Activated CD4-positive, alpha-beta memory T cell treated with anti-CD3 and anti-CD28 coated beads, Interleukin-2, amount 10 ng/mL, durations not matched to agents 7 days and 5 days (primary cell): ENCODE data around the gene KMT2C. TPM values are rescaled to one million over a fixed set of nuclear protein-coding genes. Genes with fewer than 3 reads are reported as not detected.
"Not testable (repeated sequence)": the region's sequence is repeated elsewhere in the genome, so short reads cannot be mapped to it uniquely, and the experiment has no call there.

Experiments used
- CTCF ChIA-PET: fragments of 350-600 bp; sonication (Branson Sonifier 250); formaldehyde crosslinking; loops from one replicate; lab custom pipeline; 2021; ENCODE audit warnings: antibody characterized with exemption, inconsistent platforms; lab: Charles Lee
- POLR2A ChIA-PET: fragments of 350-600 bp; sonication (Branson Sonifier 250); formaldehyde crosslinking; loops from one replicate; lab custom pipeline; 2021; ENCODE audit warnings: antibody characterized with exemption; lab: Charles Lee
- DNase-seq: peaks from one replicate; pipeline ENCODE4 v3.0.0-alpha.2; 2020
- H3K27ac Mint-ChIP-seq: one replicate; pipeline ENCODE4 v1.8.0; 2021; ENCODE audit warnings: mild to moderate bottlenecking, mixed read lengths
- H3K27me3 Mint-ChIP-seq: one replicate; pipeline ENCODE4 v1.8.0; 2021; ENCODE audit warnings: mixed read lengths
- H3K36me3 Mint-ChIP-seq: one replicate; pipeline ENCODE4 v1.8.0; 2021; ENCODE audit warnings: low read depth, mixed read lengths
- H3K4me1 Mint-ChIP-seq: one replicate; pipeline ENCODE4 v1.8.0; 2021; ENCODE audit warnings: mixed read lengths
- H3K4me3 Mint-ChIP-seq: one replicate; pipeline ENCODE4 v1.8.0; 2021; ENCODE audit warnings: mild to moderate bottlenecking, mixed read lengths
- H3K9me3 Mint-ChIP-seq: one replicate; pipeline ENCODE4 v1.8.0; 2021; ENCODE audit warnings: mixed read lengths
- total RNA-seq, 2 experiments: library from RNA; stranded (reverse); gene quantifications; one replicate each; pipeline ENCODE4 v1.2.3, GENCODE V29; 2021

KMT2C gene
- total RNA-seq, 2 experiments from 2014 or later = 58.9 to 63.4 TPM

- Mint-ChIP-seq H3K36me3 (peaks cover 11% of the 10 kb centered on the region), H3K4me3 (no peak overlapping the region), H3K9me3 (no peaks in the 10 kb centered on the region), H3K4me1 (peaks cover 4% of the 10 kb centered on the region), H3K27me3 (no peaks in the 10 kb centered on the region), H3K27ac (no peak overlapping the region)
- no peak for DNase-seq
- CTCF ChIA-PET = no interaction called here
- POLR2A ChIA-PET = no interaction called here
These were observed 73.5 kb downstream of the KMT2C start for GRCh38 chr7:152362128-152362926.

DNA sequence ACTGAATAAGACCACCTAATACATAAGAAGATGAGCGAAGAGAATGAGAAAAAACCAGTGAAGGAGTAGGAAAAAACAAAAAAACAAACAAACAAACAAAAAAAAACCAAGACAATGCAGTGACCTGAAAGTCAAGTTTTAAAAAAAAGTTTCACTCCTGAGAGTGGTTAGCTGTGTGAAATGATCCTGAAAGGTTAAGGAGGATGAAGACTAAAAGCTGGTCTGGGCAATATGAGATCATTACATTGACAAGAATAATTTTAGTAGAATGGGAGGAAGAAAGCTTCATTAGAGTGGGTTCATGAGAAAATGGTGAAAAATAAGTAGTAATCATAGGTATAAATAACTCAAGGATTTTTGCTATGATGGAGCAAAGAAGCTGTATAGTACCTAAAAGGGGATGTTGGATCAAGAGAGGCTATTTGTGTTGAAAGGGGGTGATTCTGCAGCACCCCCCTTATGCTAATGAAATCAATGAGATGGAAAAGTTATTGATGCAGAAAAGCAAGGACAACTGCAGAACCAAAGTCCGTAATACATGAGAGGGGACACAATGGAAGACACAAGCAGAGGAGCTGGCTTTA lies 80.2 kb downstream of the KMT2C start:
- DNase-seq = no peak
- Mint-ChIP-seq H3K36me3 (peaks cover 50% of the 10 kb centered on the region), H3K4me3 (no peak overlapping the region), H3K4me1 (peaks cover 5% of the 10 kb centered on the region), H3K27me3 (no peaks in the 10 kb centered on the region), H3K9me3 (no peaks in the 10 kb centered on the region), H3K27ac (no peak overlapping the region)
- ChIA-PET CTCF (no interaction called here), POLR2A (no interaction called here)

DNA sequence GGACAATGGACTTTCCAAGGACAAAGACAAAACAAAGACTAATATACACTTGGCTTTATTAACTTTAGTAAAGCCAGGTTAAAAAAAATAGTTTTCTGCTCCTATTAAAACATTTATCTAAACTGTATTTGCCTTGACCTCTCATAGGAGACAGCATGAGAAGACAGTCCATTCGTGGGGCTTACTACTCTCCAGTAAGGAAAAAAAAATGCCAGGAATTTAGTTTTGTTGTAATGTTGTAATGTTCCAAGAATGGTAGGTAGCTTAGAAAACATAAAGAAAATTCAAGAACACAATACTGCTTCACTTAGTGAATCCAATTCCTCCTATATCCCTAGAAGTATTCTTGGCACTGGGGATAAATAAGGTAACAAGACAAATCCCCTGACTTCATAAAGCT lies 81.7 kb downstream of the KMT2C start:
- ChIA-PET CTCF (no interaction called here), POLR2A (no interaction called here)
- H3K9me3 Mint-ChIP-seq = no peaks in the 10 kb centered on the region
- DNase-seq = no peak
- no peaks in the 10 kb centered on the region for H3K27me3 Mint-ChIP-seq
- peaks cover 5% of the 10 kb centered on the region for H3K4me1 Mint-ChIP-seq
- no peak overlapping the region for H3K27ac Mint-ChIP-seq
- no peak overlapping the region for H3K4me3 Mint-ChIP-seq
- H3K36me3 Mint-ChIP-seq = peaks cover 57% of the 10 kb centered on the region

DNA sequence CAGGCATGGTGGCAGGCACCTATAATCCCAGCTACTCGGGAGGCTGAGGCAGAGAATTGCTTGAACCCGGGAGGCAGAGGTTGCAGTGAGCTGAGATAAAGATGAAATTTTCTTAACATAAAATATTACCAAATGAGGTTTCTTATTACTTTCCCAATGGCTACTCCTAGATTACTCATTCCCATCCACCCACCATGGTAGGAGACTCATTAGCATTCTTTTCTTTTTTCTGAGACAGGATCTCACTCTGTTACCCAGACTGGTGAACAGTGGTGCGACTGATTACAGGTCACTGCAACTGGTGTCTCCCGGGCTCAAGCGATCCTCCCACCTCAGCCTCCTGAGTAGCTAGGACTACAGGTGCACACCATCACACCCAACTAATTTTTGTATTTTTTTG lies 82.5 kb downstream of the KMT2C start:
- H3K4me3 Mint-ChIP-seq, DNase-seq, H3K9me3 Mint-ChIP-seq, POLR2A ChIA-PET, H3K27ac Mint-ChIP-seq, H3K4me1 Mint-ChIP-seq, H3K27me3 Mint-ChIP-seq, CTCF ChIA-PET: not testable (repeated sequence)
- peaks cover 64% of the 10 kb centered on the region for H3K36me3 Mint-ChIP-seq

- CTCF ChIA-PET, DNase-seq, POLR2A ChIA-PET, H3K27me3 Mint-ChIP-seq, H3K4me1 Mint-ChIP-seq, H3K4me3 Mint-ChIP-seq, H3K27ac Mint-ChIP-seq, H3K9me3 Mint-ChIP-seq: not testable (repeated sequence)
- H3K36me3 Mint-ChIP-seq = peaks cover 72% of the 10 kb centered on the region
These were observed 84.1 kb downstream of the KMT2C start for GRCh38 chr7:152351747-152352146.

GRCh38 chr7:152351168-152351567 lies 84.6 kb downstream of the KMT2C start:
- POLR2A ChIA-PET = no interaction called here
- Mint-ChIP-seq H3K4me3 (no peak overlapping the region), H3K27ac (no peak overlapping the region), H3K9me3 (peaks cover 4% of the 10 kb centered on the region), H3K27me3 (no peaks in the 10 kb centered on the region), H3K36me3 (peaks cover 72% of the 10 kb centered on the region), H3K4me1 (peaks cover 5% of the 10 kb centered on the region)
- no peak for DNase-seq
- CTCF ChIA-PET = interaction anchor here (1.1 kb wide), 1 partner anchor 14 kb away, joined by 3 read pairs; no protein-coding TSS in a partner anchor

DNA sequence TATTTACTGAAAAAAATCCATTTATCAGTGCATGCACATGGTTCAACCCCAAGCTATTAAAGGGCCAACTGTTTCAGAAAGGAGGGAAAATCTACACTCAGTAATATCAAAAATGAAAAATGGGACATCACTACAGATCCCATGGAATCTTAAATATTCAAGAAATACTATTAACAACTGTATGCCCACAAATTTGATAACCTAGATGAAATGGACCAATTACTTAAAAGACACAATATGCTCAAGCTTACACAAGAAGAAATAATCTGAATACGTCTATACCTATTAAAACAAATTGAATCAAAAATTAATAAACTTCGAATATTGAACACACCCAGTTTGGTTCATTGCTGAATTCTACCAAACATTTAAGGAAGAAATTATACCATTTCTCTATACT lies 87.9 kb downstream of the KMT2C start:
- H3K4me1 Mint-ChIP-seq = peaks cover 9% of the 10 kb centered on the region
- peaks cover 50% of the 10 kb centered on the region for H3K36me3 Mint-ChIP-seq
- H3K27me3 Mint-ChIP-seq = no peaks in the 10 kb centered on the region
- DNase-seq = no peak
- H3K4me3 Mint-ChIP-seq = no peak overlapping the region
- H3K27ac Mint-ChIP-seq = no peak overlapping the region
- ChIA-PET POLR2A (no interaction called here), CTCF (no interaction called here)
- peaks cover 4% of the 10 kb centered on the region for H3K9me3 Mint-ChIP-seq

DNA sequence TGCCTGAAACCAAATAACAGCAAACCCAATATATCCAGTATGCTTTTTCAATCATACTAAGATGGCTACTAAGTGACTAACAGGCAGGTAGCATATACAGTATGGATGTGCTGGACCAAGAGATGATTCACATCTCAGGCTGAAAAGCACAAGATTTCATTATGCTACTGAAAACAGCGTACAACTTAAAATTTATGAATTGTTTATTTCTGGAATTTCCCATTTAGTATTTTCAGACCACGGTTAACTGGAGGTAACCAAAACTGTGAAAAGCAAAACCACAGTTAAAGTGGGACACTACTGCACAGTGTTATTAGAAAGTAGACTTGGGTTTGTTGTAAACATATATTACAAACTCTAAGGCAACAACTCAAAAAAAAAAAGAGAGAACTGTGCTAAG lies 91.5 kb downstream of the KMT2C start:
- POLR2A ChIA-PET = no interaction called here
- peaks cover 4% of the 10 kb centered on the region for H3K9me3 Mint-ChIP-seq
- no peak for DNase-seq
- no peaks in the 10 kb centered on the region for H3K27me3 Mint-ChIP-seq
- CTCF ChIA-PET = no interaction called here
- no peak overlapping the region for H3K27ac Mint-ChIP-seq
- no peak overlapping the region for H3K4me3 Mint-ChIP-seq
- peaks cover 26% of the 10 kb centered on the region for H3K36me3 Mint-ChIP-seq
- peaks cover 9% of the 10 kb centered on the region for H3K4me1 Mint-ChIP-seq

GRCh38 chr7:152342796-152343195 lies 93.0 kb downstream of the KMT2C start:
- Mint-ChIP-seq H3K27ac (no peak overlapping the region), H3K9me3 (peaks cover 2% of the 10 kb centered on the region), H3K36me3 (peaks cover 14% of the 10 kb centered on the region), H3K4me3 (no peak overlapping the region), H3K4me1 (peaks cover 9% of the 10 kb centered on the region), H3K27me3 (no peaks in the 10 kb centered on the region)
- ChIA-PET CTCF (no interaction called here), POLR2A (no interaction called here)
- no peak for DNase-seq

DNA sequence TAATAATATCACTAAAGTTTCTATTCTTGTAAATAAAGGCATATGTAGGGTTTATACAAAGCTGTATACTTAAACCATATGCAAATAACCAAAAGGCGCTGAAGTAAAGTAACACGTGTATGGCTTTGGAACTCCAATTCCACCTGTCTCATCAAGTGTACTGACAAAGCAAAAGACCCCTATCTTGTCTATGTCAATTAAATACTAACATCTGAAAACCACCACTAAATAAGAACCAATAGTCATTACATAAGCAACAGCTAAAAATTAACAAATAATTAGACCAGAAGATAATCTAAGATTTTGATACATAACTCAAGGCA lies 93.9 kb downstream of the KMT2C start:
- ChIA-PET POLR2A (no interaction called here), CTCF (interaction anchor here (1.0 to 1.3 kb wide), 2 partner anchors 10 to 365 kb away, joined by 4 read pairs; no protein-coding TSS in a partner anchor)
- H3K27ac Mint-ChIP-seq = no peak overlapping the region
- H3K4me1 Mint-ChIP-seq = peaks cover 16% of the 10 kb centered on the region
- no peak for DNase-seq
- no peak overlapping the region for H3K4me3 Mint-ChIP-seq
- no peaks in the 10 kb centered on the region for H3K9me3 Mint-ChIP-seq
- peaks cover 9% of the 10 kb centered on the region for H3K36me3 Mint-ChIP-seq
- H3K27me3 Mint-ChIP-seq = no peaks in the 10 kb centered on the region

GRCh38 chr7:152341039-152341913 lies 94.5 kb downstream of the KMT2C start:
- Mint-ChIP-seq H3K27ac (no peak overlapping the region), H3K36me3 (peaks cover 8% of the 10 kb centered on the region), H3K4me3 (no peak overlapping the region), H3K4me1 (peaks cover 22% of the 10 kb centered on the region), H3K27me3 (no peaks in the 10 kb centered on the region), H3K9me3 (no peaks in the 10 kb centered on the region)
- DNase-seq = no peak
- CTCF ChIA-PET = interaction anchor here (1.0 to 1.3 kb wide), 2 partner anchors 9 to 365 kb away, joined by 4 read pairs; no protein-coding TSS in a partner anchor
- POLR2A ChIA-PET = interaction anchor here (0.7 kb wide), 1 partner anchor 172 kb away, joined by 3 read pairs; no protein-coding TSS in a partner anchor

GRCh38 chr7:152340161-152340560 lies 95.6 kb downstream of the KMT2C start:
- Mint-ChIP-seq H3K27me3 (no peaks in the 10 kb centered on the region), H3K4me3 (no peak overlapping the region), H3K9me3 (no peaks in the 10 kb centered on the region), H3K36me3 (peaks cover 4% of the 10 kb centered on the region), H3K4me1 (peaks cover 33% of the 10 kb centered on the region), H3K27ac (no peak overlapping the region)
- ChIA-PET CTCF (no interaction called here), POLR2A (interaction anchor here (0.7 to 1.2 kb wide), 2 partner anchors 94 to 173 kb away, joined by 3 read pairs; no protein-coding TSS in a partner anchor)
- DNase-seq = no peak

DNA sequence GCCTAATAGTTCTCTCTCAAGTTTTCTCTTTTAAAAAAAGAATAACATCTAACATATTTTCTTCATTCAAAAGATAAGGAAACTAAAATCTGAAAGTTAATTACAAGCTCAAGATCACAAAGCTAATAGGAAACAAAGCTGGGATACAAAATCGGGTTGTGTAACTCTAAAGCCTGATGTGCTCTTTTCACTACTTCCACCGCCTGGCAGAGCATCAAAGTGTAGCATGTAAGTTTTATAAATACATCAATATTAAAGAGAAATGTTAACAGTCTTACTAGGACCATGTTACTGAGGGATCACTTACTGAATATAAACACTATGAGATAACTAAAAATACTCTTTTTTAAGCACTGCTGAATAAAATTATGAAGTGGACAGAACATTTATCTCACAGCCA lies 97.2 kb downstream of the KMT2C start:
- H3K27me3 Mint-ChIP-seq = no peaks in the 10 kb centered on the region
- peaks cover 4% of the 10 kb centered on the region for H3K36me3 Mint-ChIP-seq
- POLR2A ChIA-PET = no interaction called here
- H3K4me1 Mint-ChIP-seq = peaks cover 32% of the 10 kb centered on the region
- no peak overlapping the region for H3K4me3 Mint-ChIP-seq
- no peak overlapping the region for H3K27ac Mint-ChIP-seq
- H3K9me3 Mint-ChIP-seq = no peaks in the 10 kb centered on the region
- no peak for DNase-seq
- CTCF ChIA-PET = interaction anchor here (0.7 kb wide), 1 partner anchor 9 kb away, joined by 3 read pairs; no protein-coding TSS in a partner anchor
